Measurements from ENCODE around the gene ADAMTS12.

DNA sequence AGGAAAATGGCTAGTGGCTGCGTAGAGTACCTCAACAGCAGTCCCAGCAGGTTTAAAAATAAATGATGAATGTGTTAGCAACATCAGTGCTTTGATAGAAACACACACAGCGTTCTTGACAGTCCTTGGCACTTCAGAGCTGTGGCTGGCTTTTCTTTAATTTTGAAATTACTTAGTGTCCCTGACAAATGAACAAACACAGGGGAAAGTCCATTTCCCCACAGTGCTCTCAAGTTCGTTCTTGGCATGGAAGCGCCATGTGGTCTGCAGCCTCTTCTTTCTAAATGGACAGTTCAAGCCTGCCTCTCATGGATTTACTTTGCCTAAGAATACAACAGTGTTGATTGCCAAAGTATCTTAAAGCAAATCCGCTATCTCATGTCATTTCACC lies 102.2 kb downstream of the ADAMTS12 start:
- TF ChIP-seq, protein P1, sequence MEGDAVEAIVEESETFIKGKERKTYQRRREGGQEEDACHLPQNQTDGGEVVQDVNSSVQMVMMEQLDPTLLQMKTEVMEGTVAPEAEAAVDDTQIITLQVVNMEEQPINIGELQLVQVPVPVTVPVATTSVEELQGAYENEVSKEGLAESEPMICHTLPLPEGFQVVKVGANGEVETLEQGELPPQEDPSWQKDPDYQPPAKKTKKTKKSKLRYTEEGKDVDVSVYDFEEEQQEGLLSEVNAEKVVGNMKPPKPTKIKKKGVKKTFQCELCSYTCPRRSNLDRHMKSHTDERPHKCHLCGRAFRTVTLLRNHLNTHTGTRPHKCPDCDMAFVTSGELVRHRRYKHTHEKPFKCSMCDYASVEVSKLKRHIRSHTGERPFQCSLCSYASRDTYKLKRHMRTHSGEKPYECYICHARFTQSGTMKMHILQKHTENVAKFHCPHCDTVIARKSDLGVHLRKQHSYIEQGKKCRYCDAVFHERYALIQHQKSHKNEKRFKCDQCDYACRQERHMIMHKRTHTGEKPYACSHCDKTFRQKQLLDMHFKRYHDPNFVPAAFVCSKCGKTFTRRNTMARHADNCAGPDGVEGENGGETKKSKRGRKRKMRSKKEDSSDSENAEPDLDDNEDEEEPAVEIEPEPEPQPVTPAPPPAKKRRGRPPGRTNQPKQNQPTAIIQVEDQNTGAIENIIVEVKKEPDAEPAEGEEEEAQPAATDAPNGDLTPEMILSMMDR (IDR thresholded peaks at IDR 0.05), result no peak
- no peak for TF ChIP-seq POLR2A (IDR thresholded peaks at IDR 0.05)
